Chondrocyte (in vitro differentiated cells): ENCODE data around the gene GOLGA6B. TPM values are rescaled to one million over a fixed set of nuclear protein-coding genes. Genes with fewer than 3 reads are reported as not detected.

Experiments used
- DNase-seq: peaks from one replicate; pipeline ENCODE4 v3.0.0; 2021; ENCODE audit warnings: mixed read lengths, low spot score
- H3K27ac Mint-ChIP-seq: one replicate; pipeline ENCODE4 v1.8.0; 2021; ENCODE audit warnings: mild to moderate bottlenecking, moderate library complexity, mixed read lengths; ENCODE audit not compliant: unreplicated experiment
- H3K27me3 Mint-ChIP-seq: 2 replicates; pipeline ENCODE4 v1.8.0; 2021; ENCODE audit warnings: low read depth, mixed read lengths
- H3K36me3 Mint-ChIP-seq: 2 replicates; pipeline ENCODE4 v1.8.0; 2021; ENCODE audit warnings: low read depth, mixed read lengths
- H3K4me1 Mint-ChIP-seq: 2 replicates; pipeline ENCODE4 v1.8.0; 2021; ENCODE audit warnings: low read depth, mild to moderate bottlenecking, mixed read lengths
- H3K4me3 Mint-ChIP-seq: one replicate; pipeline ENCODE4 v1.8.0; 2021; ENCODE audit warnings: mild to moderate bottlenecking, moderate library complexity, mixed read lengths; ENCODE audit not compliant: unreplicated experiment
- H3K9me3 Mint-ChIP-seq: 2 replicates; pipeline ENCODE4 v1.8.0; 2021; ENCODE audit warnings: low read depth, mixed read lengths
- total RNA-seq: library from RNA; stranded (reverse); gene quantifications from 3 replicates; pipeline ENCODE4 v1.2.1, GENCODE V29; 2021
- TF ChIP-seq, protein P1 (sequence below): fragments of 200-600 bp; sonication (generic); IDR thresholded peaks from 2 replicates; pipeline ENCODE4 v1.5.0; 2021; ENCODE audit warnings: antibody characterized with exemption, mild to moderate bottlenecking, moderate library complexity

The GOLGA6B gene
- total RNA-seq, 1 donor from 2014 or later: 0.10 TPM

DNA sequence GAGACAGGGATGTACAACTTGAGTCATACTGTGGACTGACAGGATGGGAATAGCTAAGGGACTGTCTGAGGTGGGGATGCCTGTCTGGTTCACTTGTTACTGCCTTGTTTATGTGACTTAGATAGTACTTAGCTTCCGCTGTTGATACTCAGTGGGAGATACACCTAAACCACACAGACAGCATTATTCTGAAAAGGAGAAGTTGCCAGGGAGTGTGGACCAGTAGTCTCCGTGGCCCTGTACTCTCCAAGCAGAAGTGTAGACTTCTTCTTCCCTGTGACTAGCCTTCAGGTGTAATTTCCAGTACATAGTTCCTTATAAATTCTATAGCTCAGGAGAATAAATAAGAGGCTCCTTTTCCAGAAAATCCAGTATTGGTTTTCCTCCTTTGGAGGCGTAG lies 26.4 kb downstream of the GOLGA6B start:
- Mint-ChIP-seq H3K9me3 (no peaks in the 10 kb centered on the region), H3K27ac (no peak overlapping the region), H3K4me1 (peaks cover 8% of the 10 kb centered on the region), H3K27me3 (peaks cover 36% of the 10 kb centered on the region), H3K36me3 (no peaks in the 10 kb centered on the region), H3K4me3 (no peak overlapping the region)
- DNase-seq: no peak
- TF ChIP-seq, protein P1, sequence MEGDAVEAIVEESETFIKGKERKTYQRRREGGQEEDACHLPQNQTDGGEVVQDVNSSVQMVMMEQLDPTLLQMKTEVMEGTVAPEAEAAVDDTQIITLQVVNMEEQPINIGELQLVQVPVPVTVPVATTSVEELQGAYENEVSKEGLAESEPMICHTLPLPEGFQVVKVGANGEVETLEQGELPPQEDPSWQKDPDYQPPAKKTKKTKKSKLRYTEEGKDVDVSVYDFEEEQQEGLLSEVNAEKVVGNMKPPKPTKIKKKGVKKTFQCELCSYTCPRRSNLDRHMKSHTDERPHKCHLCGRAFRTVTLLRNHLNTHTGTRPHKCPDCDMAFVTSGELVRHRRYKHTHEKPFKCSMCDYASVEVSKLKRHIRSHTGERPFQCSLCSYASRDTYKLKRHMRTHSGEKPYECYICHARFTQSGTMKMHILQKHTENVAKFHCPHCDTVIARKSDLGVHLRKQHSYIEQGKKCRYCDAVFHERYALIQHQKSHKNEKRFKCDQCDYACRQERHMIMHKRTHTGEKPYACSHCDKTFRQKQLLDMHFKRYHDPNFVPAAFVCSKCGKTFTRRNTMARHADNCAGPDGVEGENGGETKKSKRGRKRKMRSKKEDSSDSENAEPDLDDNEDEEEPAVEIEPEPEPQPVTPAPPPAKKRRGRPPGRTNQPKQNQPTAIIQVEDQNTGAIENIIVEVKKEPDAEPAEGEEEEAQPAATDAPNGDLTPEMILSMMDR: no peak

DNA sequence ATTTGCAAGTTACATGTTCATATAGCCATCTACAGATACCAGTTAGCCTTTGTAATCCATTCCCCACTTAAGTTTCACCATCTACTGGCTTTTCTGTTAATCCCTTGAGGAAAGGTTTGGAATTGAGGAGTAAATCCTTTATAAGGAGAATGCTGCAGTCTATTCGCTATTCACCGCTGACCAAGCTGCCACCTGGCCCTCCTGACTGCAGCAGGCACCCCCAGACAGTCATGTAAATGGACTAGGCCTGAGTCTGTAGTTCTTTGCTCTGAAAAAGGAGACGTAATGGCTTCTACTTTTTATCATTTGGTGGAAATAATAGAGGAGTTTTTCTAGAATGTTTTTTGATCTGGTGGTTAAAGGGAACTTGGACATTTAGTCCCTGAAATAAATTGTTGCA lies 28.3 kb downstream of the GOLGA6B start:
- H3K4me1 Mint-ChIP-seq: peaks cover 8% of the 10 kb centered on the region

DNA sequence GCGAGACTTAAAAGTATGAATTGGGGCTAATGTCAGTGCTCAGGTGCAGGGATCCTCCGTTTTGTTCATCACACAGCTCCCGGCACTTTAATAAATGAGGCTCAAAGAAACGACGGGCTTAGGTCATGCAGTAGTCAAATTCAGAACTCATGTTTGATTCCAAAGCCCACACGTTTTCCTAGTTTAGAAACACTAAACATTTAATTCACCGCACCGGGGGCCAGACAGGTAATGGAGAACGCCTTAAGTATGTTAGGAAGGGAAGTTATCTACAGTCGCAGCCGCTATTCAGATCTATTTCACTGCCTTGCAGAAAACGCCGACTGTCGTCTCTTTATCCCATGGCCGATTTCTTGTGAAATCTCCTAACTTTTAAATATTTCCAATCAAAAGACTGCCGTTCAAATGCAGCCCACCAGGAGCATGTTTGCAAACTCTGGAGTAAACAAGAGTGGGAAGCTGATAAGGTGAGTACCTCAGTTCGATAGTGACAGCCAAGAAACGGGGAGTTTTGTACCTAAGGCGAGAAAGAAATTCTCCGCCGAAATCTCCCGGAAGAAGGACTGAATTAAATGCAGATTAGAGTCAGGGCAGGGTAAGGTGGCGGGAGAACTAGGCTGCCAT lies 30.9 kb downstream of the GOLGA6B start:
- Mint-ChIP-seq H3K36me3 (no peaks in the 10 kb centered on the region), H3K9me3 (no peaks in the 10 kb centered on the region), H3K27ac (peak overlapping the region; percentile 98), H3K27me3 (peaks cover 4% of the 10 kb centered on the region), H3K4me1 (peaks cover 11% of the 10 kb centered on the region), H3K4me3 (peak overlapping the region; percentile 89)
- no peak for DNase-seq
- TF ChIP-seq, protein P1: peak; percentile 35

More for the DNA sequence above, 28.3 kb downstream of the GOLGA6B start:
- Mint-ChIP-seq H3K36me3 (no peaks in the 10 kb centered on the region), H3K4me3 (no peak overlapping the region), H3K27me3 (peaks cover 28% of the 10 kb centered on the region), H3K27ac (no peak overlapping the region), H3K9me3 (no peaks in the 10 kb centered on the region)
- TF ChIP-seq, protein P1: no peak
- no peak for DNase-seq

DNA sequence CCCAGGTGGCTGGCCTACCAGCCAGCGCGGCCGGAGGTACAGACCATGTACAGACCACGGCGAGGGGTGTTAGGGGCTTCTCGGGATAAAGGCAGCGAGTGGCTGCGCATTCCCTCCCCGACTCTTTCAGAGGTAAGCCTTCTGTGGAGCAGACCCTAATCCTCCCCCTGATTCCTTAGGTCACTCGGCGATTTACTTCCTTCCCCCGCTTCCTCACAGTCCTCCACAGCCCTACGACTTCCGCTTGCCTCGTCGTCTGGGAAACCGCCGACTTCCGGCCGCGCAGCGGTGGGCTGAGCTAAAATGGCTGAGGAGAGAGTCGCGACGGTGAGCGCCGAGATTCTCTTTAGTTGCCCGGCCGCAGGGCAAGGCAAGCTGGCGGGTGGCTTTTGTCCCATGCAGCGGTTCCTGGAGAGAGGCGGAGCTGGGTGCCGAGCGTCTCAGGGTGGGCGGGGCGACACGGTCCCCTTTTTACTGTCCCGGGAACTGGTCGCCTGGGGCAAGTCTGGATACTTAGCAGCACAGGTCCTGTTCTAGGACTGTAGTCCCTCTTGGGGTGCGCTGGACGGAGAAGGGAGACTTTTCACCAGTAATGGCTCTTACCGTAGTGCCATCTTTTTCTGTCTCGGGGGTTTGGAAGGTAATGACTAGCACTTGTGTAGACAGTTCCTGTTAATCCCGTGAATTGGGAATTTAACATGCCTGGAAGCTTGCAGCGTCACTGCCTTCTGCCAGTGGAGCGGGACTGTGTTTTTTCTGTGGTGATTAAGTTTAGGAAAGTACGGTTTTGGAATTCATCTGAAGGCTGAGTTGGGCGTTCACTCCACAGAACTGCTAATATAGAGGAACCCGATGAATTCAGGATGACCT lies 31.7 kb downstream of the GOLGA6B start, which contains the start of the genes BBS4 and HIGD2B:
Gene BBS4, plus strand, starts transcription at position 283 of the 870 bp plus-strand sequence. Its CDS starts 21 bp downstream, at position 304.
Gene HIGD2B, minus strand, starts transcription at position 258 of the 870 bp plus-strand sequence. CDS start 9,808 bp downstream, outside the sequence.
- Mint-ChIP-seq H3K27ac (peak within 1 kb of the TSS; percentile 98), H3K4me3 (peak within 1 kb of the TSS; percentile 89), H3K36me3 (no peaks in the 10 kb centered on the region), H3K9me3 (no peaks in the 10 kb centered on the region), H3K4me1 (peaks cover 11% of the 10 kb centered on the region), H3K27me3 (no peaks in the 10 kb centered on the region)
- TF ChIP-seq, protein P1: no peak
- DNase-seq: peak; percentile 95

DNA sequence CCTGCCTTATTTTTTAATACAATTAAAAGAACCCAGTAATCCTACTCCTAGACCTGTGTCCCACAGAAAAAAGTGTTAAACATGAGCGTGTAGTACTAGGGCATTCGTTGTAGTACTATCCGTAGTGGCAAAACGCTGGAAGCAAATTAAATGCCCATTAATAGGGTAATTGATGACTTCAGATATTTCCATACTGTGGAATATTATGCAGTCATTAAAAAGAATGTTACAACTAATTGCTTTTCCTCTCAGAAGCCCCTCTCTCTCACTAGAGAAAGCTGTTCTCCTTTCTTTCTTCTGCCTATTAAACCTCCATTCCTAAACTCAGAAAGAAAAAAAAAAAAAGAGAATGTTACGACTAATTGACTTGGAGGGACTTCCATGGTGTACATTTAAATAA lies 34.2 kb downstream of the GOLGA6B start:
- Mint-ChIP-seq H3K4me3 (no peak overlapping the region), H3K27ac (no peak overlapping the region), H3K4me1 (peaks cover 11% of the 10 kb centered on the region), H3K36me3 (no peaks in the 10 kb centered on the region), H3K27me3 (no peaks in the 10 kb centered on the region), H3K9me3 (no peaks in the 10 kb centered on the region)
- TF ChIP-seq, protein P1: no peak
- no peak for DNase-seq
